Endothelial cell of umbilical vein (primary cell): ENCODE data around the gene KDM7A. TPM values are rescaled to one million over a fixed set of nuclear protein-coding genes. Genes with fewer than 3 reads are reported as not detected.

ENCODE experiments used
- BruUV-seq: library from RNA; stranded (reverse); fragments of 400-500 nt; replicated peaks from 2 replicates; lab custom pipeline; 2021; lab: Mats Ljungman, UMichigan
- CTCF ChIA-PET: fragments of 300-600, 350-600 bp; sonication (Branson Sonifier 250); formaldehyde crosslinking; loops from one replicate; lab custom pipeline; 2021; ENCODE audit warnings: antibody characterized with exemption, inconsistent platforms; lab: Charles Lee
- POLR2A ChIA-PET: fragments of 300-600, 350-600 bp; sonication (Branson Sonifier 250); formaldehyde crosslinking; loops from one replicate; lab custom pipeline; 2021; ENCODE audit warnings: antibody characterized with exemption, inconsistent platforms; lab: Charles Lee
- DNase-seq: peaks from one replicate; pipeline ENCODE4 v3.0.0-alpha.2; 2011; ENCODE audit warnings: low read depth, low spot score
- FAIRE-seq: peaks from 2 replicates; lab custom pipeline; 2011; peaks lifted over from hg19 to GRCh38; lab: Jason Lieb, UNC
- H2AFZ ChIP-seq: 2 replicates; pipeline ENCODE4 v1.6.0; 2012; ENCODE audit warnings: low read depth, low read length, control low read depth, inconsistent platforms
- H3K27ac ChIP-seq: 2 replicates; pipeline ENCODE4 v1.5.1; 2011; ENCODE audit warnings: low read depth, mild to moderate bottlenecking, control low read depth, low read length, moderate library complexity; ENCODE audit not compliant: insufficient read depth
- H3K27me3 ChIP-seq, 2 experiments: 2 replicates each; pipeline versions ENCODE4 v1.6.0 to v1.6.1; 2011; ENCODE audit warnings: low read length in 2 of 2, mixed read lengths in 1 of 2; ENCODE audit not compliant: control insufficient read depth in 2 of 2, insufficient read depth in 2 of 2
- H3K36me3 ChIP-seq, 2 experiments: 2 replicates in 1 of 2; 3 replicates in 1 of 2; pipeline ENCODE4 v1.5.1; 2011; ENCODE audit warnings: low read length in 2 of 2, mild to moderate bottlenecking in 1 of 2, moderate library complexity in 1 of 2; ENCODE audit not compliant: control insufficient read depth in 2 of 2, insufficient read depth in 2 of 2; ENCODE audit errors: extremely low read depth in 1 of 2
- H3K4me1 ChIP-seq: 3 replicates; pipeline ENCODE4 v1.5.1; 2011; ENCODE audit warnings: mild to moderate bottlenecking, low read length; ENCODE audit not compliant: control insufficient read depth, insufficient read depth; ENCODE audit errors: extremely low read depth
- H3K4me2 ChIP-seq: 2 replicates; pipeline ENCODE4 v1.6.1; 2011; ENCODE audit warnings: low read length, control low read depth, mixed read lengths; ENCODE audit not compliant: insufficient read depth
- H3K4me3 ChIP-seq, 3 experiments: fragments of 200-600 bp in 1 of 3; sonication (generic), shearing (Covaris generic) in 1 of 3; replicated peaks in 1 of 3; 2 replicates each; pipeline ENCODE4 v1.5.1; 2011 to 2016; ENCODE audit warnings: control low read depth in 3 of 3, low read length in 3 of 3, mild to moderate bottlenecking in 2 of 3, inconsistent platforms in 1 of 3, low read depth in 1 of 3, moderate library complexity in 1 of 3; ENCODE audit not compliant: insufficient read depth in 1 of 3
- H3K79me2 ChIP-seq: 2 replicates; pipeline ENCODE4 v1.6.0; 2012; ENCODE audit warnings: low read length, inconsistent platforms; ENCODE audit not compliant: control insufficient read depth, insufficient read depth
- H3K9ac ChIP-seq: replicated peaks from 2 replicates; pipeline ENCODE3; 2011; ENCODE audit warnings: low read length, control low read depth; ENCODE audit not compliant: insufficient read depth; ENCODE audit errors: extremely low read depth
- H3K9me1 ChIP-seq: replicated peaks from 3 replicates; pipeline ENCODE4 v1.6.0; 2011; ENCODE audit warnings: mild to moderate bottlenecking, low read length; ENCODE audit not compliant: control insufficient read depth, insufficient read depth; ENCODE audit errors: extremely low read depth
- H3K9me3 ChIP-seq: replicated peaks from 2 replicates; pipeline ENCODE4 v1.5.1; 2012; ENCODE audit warnings: low read length, inconsistent platforms; ENCODE audit not compliant: control insufficient read depth, insufficient read depth
- H4K20me1 ChIP-seq: replicated peaks from 2 replicates; pipeline ENCODE3; 2011; ENCODE audit warnings: mild to moderate bottlenecking, low read length; ENCODE audit not compliant: control insufficient read depth, insufficient read depth; ENCODE audit errors: extremely low read depth
- EZH2 ChIP-seq: IDR thresholded peaks from 2 replicates; pipeline ENCODE4 v1.6.1; 2012; ENCODE audit warnings: borderline replicate concordance, low read depth, mild to moderate bottlenecking, moderate library complexity, low read length, inconsistent platforms; ENCODE audit not compliant: severe bottlenecking
- FOS ChIP-seq: IDR thresholded peaks from 2 replicates; pipeline ENCODE4 v1.6.1; 2011; ENCODE audit warnings: mild to moderate bottlenecking, low read length, moderate library complexity, borderline replicate concordance; ENCODE audit not compliant: insufficient read depth
- GATA2 ChIP-seq: IDR thresholded peaks from 2 replicates; pipeline ENCODE4 v1.7.0; 2011; ENCODE audit warnings: low read depth, mild to moderate bottlenecking, moderate library complexity, mixed read lengths, low read length; ENCODE audit not compliant: insufficient read length, insufficient read depth
- JUN ChIP-seq: IDR thresholded peaks from 2 replicates; pipeline ENCODE4 v1.6.1; 2011; ENCODE audit warnings: borderline replicate concordance, low read depth; ENCODE audit not compliant: insufficient read length, insufficient read depth
- MYC ChIP-seq: IDR thresholded peaks from one replicate; pipeline ENCODE4 v1.6.1; 2011; ENCODE audit warnings: mild to moderate bottlenecking, low read depth, low read length
- POLR2A ChIP-seq: IDR thresholded peaks from 2 replicates; pipeline ENCODE4 v1.6.1; 2012; ENCODE audit warnings: low read depth, mild to moderate bottlenecking, control low read depth, low read length
- POLR2AphosphoS5 ChIP-seq: IDR thresholded peaks from 2 replicates; pipeline ENCODE4 v1.6.1; 2012; ENCODE audit warnings: low read depth, mild to moderate bottlenecking, control low read depth, low read length, moderate library complexity; ENCODE audit not compliant: insufficient read depth
- dilution Hi-C: fragments of 300-500 bp; cut with MboI; formaldehyde crosslinking; loops from one replicate; pipeline ENCODE4 v1.15.0; 2019; ENCODE audit warnings: low sequenced_read_pairs; ENCODE audit not compliant: extremely low pct_ligation_motif_present
- intact Hi-C: fragments of 100-400 bp; cut with micrococcal nuclease; formaldehyde crosslinking; loops from one replicate; pipeline ENCODE4 v1.10.0; 2022
- polyA plus RNA-seq, 4 experiments: library from polyadenylated mRNA; depleted of rRNA in 3 of 4; stranded (reverse) in 3 of 4; unstranded in 1 of 4; fragments of >200 nt; gene quantifications; 2 replicates each; pipeline versions ENCODE4 v1.2.1 to v1.2.3, GENCODE V29; 2011 to 2012; ENCODE audit warnings: missing spikeins in 1 of 4
- total RNA-seq: library from RNA; stranded (reverse); gene quantifications from 2 replicates; pipeline ENCODE4 v1.2.3, GENCODE V29; 2021
- TF ChIP-seq, protein P1 (sequence below): IDR thresholded peaks from 2 replicates; pipeline ENCODE4 v1.6.1; 2011; ENCODE audit not compliant: insufficient read depth, insufficient read length
- TF ChIP-seq, protein P2 (sequence below), 2 donors: IDR thresholded peaks; 1 replicate in 1 of 2; 2 replicates in 1 of 2; pipeline ENCODE4 v1.5.1; 2011; ENCODE audit warnings: low read length in 2 of 2, mild to moderate bottlenecking in 2 of 2, moderate library complexity in 2 of 2, control low read depth in 1 of 2, inconsistent platforms in 1 of 2, low read depth in 1 of 2; ENCODE audit not compliant: insufficient read depth in 1 of 2; ENCODE audit errors: extremely low read depth in 1 of 2

The KDM7A gene
- total and polyA plus RNA-seq, 2 donors (not counting 3 experiments of a cell fraction or from before 2014, with no cell fraction given): 2.4 to 7.3 TPM

DNA sequence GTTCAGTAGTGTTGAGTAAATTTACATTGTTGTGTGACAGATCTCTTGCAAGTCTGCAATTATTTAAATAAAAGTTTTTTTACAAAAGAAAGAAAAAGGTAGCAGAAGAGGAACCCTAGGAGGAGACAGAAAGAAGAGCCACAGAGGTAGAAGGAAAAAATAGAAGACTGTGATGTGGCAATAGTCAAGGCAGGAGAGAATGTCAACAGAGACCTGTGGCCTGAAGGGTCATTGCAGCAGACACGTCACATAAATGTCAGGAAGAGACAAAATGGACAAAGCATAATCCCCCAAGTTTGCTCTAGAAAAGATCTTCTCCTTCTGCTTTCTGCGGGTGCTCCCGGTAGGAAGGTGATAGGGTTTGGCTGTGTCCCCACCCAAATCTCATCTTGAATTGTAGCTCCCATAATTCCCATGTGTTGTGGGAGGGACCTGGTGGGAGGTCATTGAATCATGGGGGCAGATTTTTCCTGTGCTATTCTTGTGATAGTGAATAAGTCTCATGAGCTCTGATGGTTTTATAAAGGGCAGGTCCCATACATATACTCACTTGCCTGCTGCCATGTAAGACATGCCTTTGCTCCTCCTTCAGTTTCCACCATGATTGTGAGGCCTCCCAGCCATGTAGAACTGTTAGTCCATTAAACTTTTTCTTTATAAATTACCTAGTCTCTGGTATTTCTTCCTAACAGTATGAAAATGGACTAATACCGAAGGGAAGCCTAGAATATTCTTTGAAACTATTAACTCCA, 41.1 kb upstream of the KDM7A start:
- Histone ChIP-seq H3K79me2 (no peaks in the 10 kb centered on the region), H2AFZ (no peak overlapping the region), H4K20me1 (no peaks in the 10 kb centered on the region), H3K27ac (no peak overlapping the region), H3K4me3 (no peak overlapping the region), H3K27me3 (no peaks in the 10 kb centered on the region), H3K4me2 (no peak overlapping the region), H3K9me3 (no peaks in the 10 kb centered on the region), H3K9me1 (no peaks in the 10 kb centered on the region), H3K36me3 (no peaks in the 10 kb centered on the region), H3K4me1 (no peaks in the 10 kb centered on the region), H3K9ac (no peak overlapping the region)
- intact Hi-C loops (no loop called here), dilution Hi-C loops (no loop called here)
- TF ChIP-seq GATA2 (no peak), EZH2 (no peak), JUN (no peak), POLR2AphosphoS5 (no peak), MYC (no peak), POLR2A (no peak), FOS (no peak)
- TF ChIP-seq, protein P1, sequence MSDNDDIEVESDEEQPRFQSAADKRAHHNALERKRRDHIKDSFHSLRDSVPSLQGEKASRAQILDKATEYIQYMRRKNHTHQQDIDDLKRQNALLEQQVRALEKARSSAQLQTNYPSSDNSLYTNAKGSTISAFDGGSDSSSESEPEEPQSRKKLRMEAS: no peak
- TF ChIP-seq, protein P2, sequence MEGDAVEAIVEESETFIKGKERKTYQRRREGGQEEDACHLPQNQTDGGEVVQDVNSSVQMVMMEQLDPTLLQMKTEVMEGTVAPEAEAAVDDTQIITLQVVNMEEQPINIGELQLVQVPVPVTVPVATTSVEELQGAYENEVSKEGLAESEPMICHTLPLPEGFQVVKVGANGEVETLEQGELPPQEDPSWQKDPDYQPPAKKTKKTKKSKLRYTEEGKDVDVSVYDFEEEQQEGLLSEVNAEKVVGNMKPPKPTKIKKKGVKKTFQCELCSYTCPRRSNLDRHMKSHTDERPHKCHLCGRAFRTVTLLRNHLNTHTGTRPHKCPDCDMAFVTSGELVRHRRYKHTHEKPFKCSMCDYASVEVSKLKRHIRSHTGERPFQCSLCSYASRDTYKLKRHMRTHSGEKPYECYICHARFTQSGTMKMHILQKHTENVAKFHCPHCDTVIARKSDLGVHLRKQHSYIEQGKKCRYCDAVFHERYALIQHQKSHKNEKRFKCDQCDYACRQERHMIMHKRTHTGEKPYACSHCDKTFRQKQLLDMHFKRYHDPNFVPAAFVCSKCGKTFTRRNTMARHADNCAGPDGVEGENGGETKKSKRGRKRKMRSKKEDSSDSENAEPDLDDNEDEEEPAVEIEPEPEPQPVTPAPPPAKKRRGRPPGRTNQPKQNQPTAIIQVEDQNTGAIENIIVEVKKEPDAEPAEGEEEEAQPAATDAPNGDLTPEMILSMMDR (IDR thresholded peaks at IDR 0.05; ENCODE audit: extremely low read depth in 1 of 2, insufficient read depth in 1 of 2, low read depth in 1 of 2, low read length in 2 of 2): no peak
- DNase-seq: no peak
- no peak for FAIRE-seq
- BruUV-seq: no TSS peak
- CTCF ChIA-PET: no interaction called here
- POLR2A ChIA-PET: no interaction called here
